DOHH2 (cell line): ENCODE results near the gene TAF11L9.
"Not testable (repeated sequence)": the region's sequence is repeated elsewhere in the genome, so short reads cannot be mapped to it uniquely, and the experiment has no call there.

Source experiments
- CTCF ChIP-seq: fragments of 200-600 bp; sonication (generic); IDR thresholded peaks from one replicate; pipeline ENCODE4 v1.5.1; 2014; ENCODE audit warnings: antibody characterized with exemption, mild to moderate bottlenecking, low read depth, low read length; ENCODE audit not compliant: poor library complexity, severe bottlenecking
- EZH2phosphoT487 ChIP-seq: fragments of 200-600 bp; sonication (generic); IDR thresholded peaks from 2 replicates; pipeline ENCODE4 v1.6.1; 2017; ENCODE audit warnings: borderline replicate concordance, mild to moderate bottlenecking, antibody characterized with exemption, low read length, moderate library complexity, mixed read lengths

GRCh38 chr5:17603880-17604279 is 9.7 kb upstream of the TAF11L9 start, which contains the start of gene TAF11L11:
- not testable (repeated sequence) for TF ChIP-seq CTCF, EZH2phosphoT487
